ENCODE measurements around the gene CCDC8.

The CCDC8 gene

DNA sequence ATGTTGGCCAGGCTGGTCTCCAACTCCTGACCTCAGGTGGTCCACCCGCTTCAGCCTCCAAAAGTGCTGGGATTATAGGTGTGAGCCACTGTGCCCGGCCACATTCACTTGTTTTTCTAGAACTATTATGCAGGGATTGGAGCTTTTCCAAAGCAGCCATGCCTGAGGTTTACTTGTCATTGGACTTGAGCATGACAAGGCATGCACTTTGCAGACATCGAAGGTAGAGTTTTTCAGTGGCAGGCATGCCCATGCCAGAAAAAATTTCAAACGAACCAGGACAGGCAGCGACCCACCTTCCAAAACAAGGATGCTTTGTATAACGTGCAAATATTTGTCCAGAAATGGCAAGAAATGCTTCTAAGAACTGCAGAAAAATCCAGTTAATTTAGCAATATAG is 40.3 kb upstream of the CCDC8 start:
- TF ChIP-seq, protein P1, sequence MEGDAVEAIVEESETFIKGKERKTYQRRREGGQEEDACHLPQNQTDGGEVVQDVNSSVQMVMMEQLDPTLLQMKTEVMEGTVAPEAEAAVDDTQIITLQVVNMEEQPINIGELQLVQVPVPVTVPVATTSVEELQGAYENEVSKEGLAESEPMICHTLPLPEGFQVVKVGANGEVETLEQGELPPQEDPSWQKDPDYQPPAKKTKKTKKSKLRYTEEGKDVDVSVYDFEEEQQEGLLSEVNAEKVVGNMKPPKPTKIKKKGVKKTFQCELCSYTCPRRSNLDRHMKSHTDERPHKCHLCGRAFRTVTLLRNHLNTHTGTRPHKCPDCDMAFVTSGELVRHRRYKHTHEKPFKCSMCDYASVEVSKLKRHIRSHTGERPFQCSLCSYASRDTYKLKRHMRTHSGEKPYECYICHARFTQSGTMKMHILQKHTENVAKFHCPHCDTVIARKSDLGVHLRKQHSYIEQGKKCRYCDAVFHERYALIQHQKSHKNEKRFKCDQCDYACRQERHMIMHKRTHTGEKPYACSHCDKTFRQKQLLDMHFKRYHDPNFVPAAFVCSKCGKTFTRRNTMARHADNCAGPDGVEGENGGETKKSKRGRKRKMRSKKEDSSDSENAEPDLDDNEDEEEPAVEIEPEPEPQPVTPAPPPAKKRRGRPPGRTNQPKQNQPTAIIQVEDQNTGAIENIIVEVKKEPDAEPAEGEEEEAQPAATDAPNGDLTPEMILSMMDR (IDR thresholded peaks at IDR 0.05; ENCODE audit: insufficient read depth, low read length, missing control alignments): no peak
- CTCF ChIA-PET: no interaction called here
- DNase-seq (ENCODE audit: low read depth, low spot score): no peak
- POLR2A ChIA-PET: no interaction called here
- no peak overlapping the region for H3K4me3 ChIP-seq (ENCODE audit: low read depth, low read length)

DNA sequence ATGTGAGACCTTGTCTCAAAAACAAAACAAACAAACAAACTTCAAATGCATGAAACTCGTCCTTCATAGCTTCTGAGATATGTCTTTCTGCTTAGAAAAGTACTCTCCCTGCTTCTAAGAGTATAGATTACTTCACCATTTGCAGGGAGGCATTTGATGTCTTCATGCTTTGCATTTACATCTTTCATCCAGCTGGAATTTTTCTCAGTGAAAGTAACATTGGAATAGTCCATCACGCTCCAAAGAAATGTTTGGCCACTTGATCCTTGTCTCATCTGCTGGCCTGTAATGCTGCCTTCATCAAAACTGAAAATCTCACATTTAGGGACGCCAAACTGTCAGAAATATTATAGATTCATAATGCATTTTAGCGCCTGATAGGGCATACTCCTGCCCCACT is 38.8 kb upstream of the CCDC8 start:
- TF ChIP-seq, protein P1 (IDR thresholded peaks at IDR 0.05; ENCODE audit: insufficient read depth, low read length, missing control alignments): no peak
- POLR2A ChIA-PET: no interaction called here
- CTCF ChIA-PET: interaction anchor here (2.1 kb wide), 1 partner anchor 13 kb away, joined by 5 read pairs; no protein-coding TSS in a partner anchor
- no peak overlapping the region for H3K4me3 ChIP-seq (ENCODE audit: low read depth, low read length)
- DNase-seq (ENCODE audit: low read depth, low spot score): no peak

DNA sequence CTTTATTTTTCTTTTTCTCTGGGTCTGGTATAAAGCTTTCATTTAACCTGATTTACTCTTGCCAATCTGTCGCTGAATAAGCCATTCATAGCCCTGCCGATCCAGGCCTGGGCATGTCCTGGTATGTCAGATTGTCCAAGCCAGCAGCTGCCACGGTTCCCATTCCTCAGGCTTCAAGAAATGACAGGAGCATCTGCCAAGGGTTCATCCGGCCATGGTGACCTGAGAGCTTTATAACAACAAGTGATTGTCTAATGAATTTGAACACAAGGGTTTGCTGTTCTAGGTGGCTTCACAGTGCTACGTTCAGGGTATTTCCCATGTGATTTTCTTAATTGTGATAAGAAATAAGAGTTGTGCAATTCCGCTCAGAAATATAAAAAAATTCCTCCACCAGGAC is 38.0 kb upstream of the CCDC8 start:
- CTCF ChIA-PET: interaction anchor here (1.0 to 2.1 kb wide), 3 partner anchors 14 to 55 kb away, joined by 3 to 5 read pairs (median 4); no protein-coding TSS in a partner anchor
- TF ChIP-seq, protein P1 (IDR thresholded peaks at IDR 0.05; ENCODE audit: insufficient read depth, low read length, missing control alignments): no peak
- DNase-seq (ENCODE audit: low read depth, low spot score): no peak
- no peak overlapping the region for H3K4me3 ChIP-seq (ENCODE audit: low read depth, low read length)
- POLR2A ChIA-PET: no interaction called here

DNA sequence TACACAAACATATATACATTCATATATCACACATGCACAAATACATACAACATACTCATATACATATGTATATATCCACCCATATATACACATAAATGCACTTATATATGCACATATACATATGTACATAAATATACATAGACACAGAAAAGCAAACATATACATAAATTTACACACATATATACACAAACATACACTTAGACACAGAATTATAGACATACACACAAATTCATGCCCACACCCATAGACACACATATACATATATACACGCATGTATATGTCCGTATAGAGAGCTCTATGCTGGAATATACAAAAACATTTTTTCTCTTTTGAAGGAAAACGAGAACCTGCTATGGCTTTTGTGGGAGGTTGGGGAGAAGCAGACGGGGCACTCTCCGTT is 37.4 kb upstream of the CCDC8 start:
- H3K4me3 ChIP-seq (ENCODE audit: low read depth, low read length): no peak overlapping the region
- TF ChIP-seq, protein P1 (IDR thresholded peaks at IDR 0.05; ENCODE audit: insufficient read depth, low read length, missing control alignments): no peak
- no peak for DNase-seq (ENCODE audit: low read depth, low spot score)
- ChIA-PET CTCF (interaction anchor here (1.0 to 2.1 kb wide), 3 partner anchors 15 to 55 kb away, joined by 3 to 5 read pairs (median 4); no protein-coding TSS in a partner anchor), POLR2A (no interaction called here)

DNA sequence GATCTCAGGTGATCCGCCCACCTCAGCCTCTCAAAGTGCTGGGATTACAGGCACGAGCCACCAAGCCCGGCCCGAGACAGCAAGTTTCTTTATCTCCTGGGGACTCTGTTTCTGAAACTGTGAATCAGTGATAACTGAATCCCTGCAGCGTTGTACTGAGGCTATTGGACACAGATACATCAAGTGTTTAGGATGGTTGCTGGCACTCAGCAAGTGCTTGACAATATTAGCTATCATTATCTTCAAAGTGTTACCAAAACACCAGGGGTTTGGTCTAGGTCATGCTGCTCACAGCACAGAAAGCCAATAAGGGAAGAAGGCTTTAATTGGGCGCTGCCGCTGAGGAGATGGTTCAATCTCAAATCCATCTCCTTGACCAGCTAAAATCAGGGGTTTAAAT is 35.9 kb upstream of the CCDC8 start:
- ChIA-PET CTCF (interaction anchor here (1.4 to 2.5 kb wide), 4 partner anchors 15 to 64 kb away, joined by 3 to 8 read pairs (median 5); no protein-coding TSS in a partner anchor), POLR2A (no interaction called here)
- no peak overlapping the region for H3K4me3 ChIP-seq (ENCODE audit: low read depth, low read length)
- no peak for DNase-seq (ENCODE audit: low read depth, low spot score)
- TF ChIP-seq, protein P1 (IDR thresholded peaks at IDR 0.05; ENCODE audit: insufficient read depth, low read length, missing control alignments): no peak

DNA sequence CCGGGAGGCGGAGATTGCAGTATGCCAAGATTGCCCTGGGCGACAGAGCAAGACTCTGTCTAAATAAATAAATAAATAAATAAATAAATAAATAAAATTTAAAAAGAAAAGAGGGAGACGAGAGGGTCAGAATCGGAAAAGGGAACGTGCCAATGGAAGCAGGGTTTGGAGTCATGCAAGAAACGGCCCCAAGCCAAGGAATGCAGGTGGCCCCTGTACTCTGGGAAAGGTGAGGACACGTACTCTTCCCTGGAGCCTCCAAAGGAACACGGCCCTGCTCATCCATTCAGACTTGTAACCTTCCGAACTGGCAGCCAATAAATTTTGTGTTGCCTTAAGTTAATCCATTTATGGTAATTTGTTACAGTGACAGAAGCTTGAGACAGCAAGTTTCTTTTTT is 35.2 kb upstream of the CCDC8 start:
- POLR2A ChIA-PET: no interaction called here
- TF ChIP-seq, protein P1 (IDR thresholded peaks at IDR 0.05; ENCODE audit: insufficient read depth, low read length, missing control alignments): no peak
- CTCF ChIA-PET: interaction anchor here (1.4 to 2.5 kb wide), 4 partner anchors 14 to 65 kb away, joined by 3 to 8 read pairs (median 5); no protein-coding TSS in a partner anchor
- DNase-seq (ENCODE audit: low read depth, low spot score): no peak
- no peak overlapping the region for H3K4me3 ChIP-seq (ENCODE audit: low read depth, low read length)

Measured in AG04449 (cell line).